Effector memory CD4-positive, alpha-beta T cell (primary cell): ENCODE measurements around the gene FAM210B.

ENCODE experiments used
- DNase-seq, 3 donors: peaks; one replicate each; pipeline ENCODE4 v3.0.0-alpha.2; 2020
- H3K27ac ChIP-seq: 2 replicates; pipeline ENCODE4 v1.7.0; 2013; ENCODE audit warnings: mild to moderate bottlenecking, low read length, moderate library complexity; ENCODE audit not compliant: insufficient read depth, poor library complexity, severe bottlenecking
- H3K27me3 ChIP-seq: replicated peaks from 2 replicates; pipeline ENCODE4 v1.7.0; 2013; ENCODE audit warnings: mild to moderate bottlenecking, low read length; ENCODE audit not compliant: insufficient read depth, control insufficient read depth, poor library complexity, severe bottlenecking
- H3K36me3 ChIP-seq: 2 replicates; pipeline ENCODE4 v1.7.0; 2013; ENCODE audit warnings: mild to moderate bottlenecking, low read length, moderate library complexity; ENCODE audit not compliant: control insufficient read depth, insufficient read depth
- H3K4me1 ChIP-seq: 2 replicates; pipeline ENCODE4 v1.7.0; 2013; ENCODE audit warnings: low read length, mild to moderate bottlenecking; ENCODE audit not compliant: control insufficient read depth, insufficient read depth, poor library complexity, severe bottlenecking
- H3K4me3 ChIP-seq: 2 replicates; pipeline ENCODE4 v1.7.0; 2013; ENCODE audit warnings: low read length, low read depth, mild to moderate bottlenecking; ENCODE audit not compliant: insufficient read depth, poor library complexity, severe bottlenecking
- H3K9me3 ChIP-seq: 2 replicates; pipeline ENCODE4 v1.7.0; 2013; ENCODE audit warnings: mild to moderate bottlenecking, low read length, moderate library complexity; ENCODE audit not compliant: control insufficient read depth

Gene FAM210B

DNA sequence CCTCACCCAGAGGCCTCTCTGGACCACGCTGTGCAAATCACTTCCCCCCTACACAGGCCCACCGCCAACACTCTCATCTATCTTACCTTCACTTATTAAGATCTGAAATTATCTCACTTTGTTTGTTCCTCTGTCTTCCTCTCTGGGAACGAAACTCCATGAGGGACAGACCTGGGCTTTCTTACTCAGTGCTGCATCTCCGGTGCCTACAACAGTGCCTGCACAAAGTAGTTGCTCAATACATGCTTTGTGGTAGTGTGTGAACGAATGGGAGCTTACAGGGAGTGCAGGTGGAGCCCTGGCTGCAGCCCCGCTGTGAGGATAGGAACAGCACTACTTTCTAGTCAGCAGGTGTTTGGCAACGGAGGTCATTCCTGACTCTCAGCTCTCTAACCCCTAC, 58.6 kb downstream of the FAM210B start:
- H3K27ac ChIP-seq: peak overlapping the region; percentile 69
- H3K4me3 ChIP-seq: no peak overlapping the region
- peaks cover 69% of the 10 kb centered on the region for H3K4me1 ChIP-seq
- H3K9me3 ChIP-seq: no peaks in the 10 kb centered on the region
- H3K36me3 ChIP-seq: no peaks in the 10 kb centered on the region
- H3K27me3 ChIP-seq: no peaks in the 10 kb centered on the region
- DNase-seq: no peak

GRCh38 chr20:56417911-56418310, 59.1 kb downstream of the FAM210B start:
- Histone ChIP-seq H3K4me1 (peaks cover 68% of the 10 kb centered on the region), H3K27ac (peak overlapping the region; percentile 69), H3K36me3 (no peaks in the 10 kb centered on the region), H3K4me3 (no peak overlapping the region), H3K9me3 (no peaks in the 10 kb centered on the region), H3K27me3 (no peaks in the 10 kb centered on the region)
- DNase-seq: no peak
